Uterus (tissue), 2 donors: ENCODE data around the gene PLCB2.

Experiments used
- CTCF ChIP-seq, 4 experiments: fragments of 200-600 bp in 2 of 4; fragments of 450-650 bp in 2 of 4; sonication (generic) in 2 of 4; IDR thresholded peaks; one replicate each; pipeline ENCODE4 v1.5.1; 2016 to 2019; ENCODE audit warnings: antibody characterized with exemption in 4 of 4, mild to moderate bottlenecking in 2 of 4, moderate library complexity in 1 of 4
- POLR2A ChIP-seq, 2 donors: fragments of 450-650 bp; IDR thresholded peaks; one replicate each; pipeline ENCODE4 v1.6.1; 2016; ENCODE audit warnings: antibody characterized with exemption in 2 of 2, mild to moderate bottlenecking in 1 of 2, moderate library complexity in 1 of 2

- no peak for TF ChIP-seq CTCF (IDR thresholded peaks at IDR 0.05)
- TF ChIP-seq POLR2A (IDR thresholded peaks at IDR 0.05): no peak
These were observed 40.1 kb downstream of the PLCB2 start for GRCh38 chr15:40267670-40268069.
